ENCODE results near the gene TMEM245.
"Not testable (repeated sequence)": the region's sequence is repeated elsewhere in the genome, so short reads cannot be mapped to it uniquely, and the experiment has no call there.

Gene TMEM245

DNA sequence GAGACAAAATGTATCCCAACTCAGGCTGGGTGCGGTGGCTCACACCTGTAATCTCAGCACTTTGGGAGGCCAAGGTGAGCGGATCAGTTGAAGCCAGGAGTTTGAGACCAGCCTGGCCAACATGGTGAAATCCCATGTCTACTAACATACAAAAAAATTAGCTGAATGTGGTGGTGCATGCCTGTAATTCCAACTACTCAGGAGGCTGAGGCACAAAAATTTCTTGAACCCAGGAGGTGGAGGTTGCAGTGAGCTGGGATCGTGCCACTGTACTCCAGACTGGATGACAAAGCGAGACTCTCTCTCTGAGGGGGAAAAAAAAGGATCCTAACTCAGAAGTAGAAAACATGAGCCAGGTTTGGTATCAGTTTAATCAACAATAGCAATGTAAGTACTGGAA, 66.6 kb downstream of the TMEM245 start:
- not testable (repeated sequence) for DNase-seq

DNA sequence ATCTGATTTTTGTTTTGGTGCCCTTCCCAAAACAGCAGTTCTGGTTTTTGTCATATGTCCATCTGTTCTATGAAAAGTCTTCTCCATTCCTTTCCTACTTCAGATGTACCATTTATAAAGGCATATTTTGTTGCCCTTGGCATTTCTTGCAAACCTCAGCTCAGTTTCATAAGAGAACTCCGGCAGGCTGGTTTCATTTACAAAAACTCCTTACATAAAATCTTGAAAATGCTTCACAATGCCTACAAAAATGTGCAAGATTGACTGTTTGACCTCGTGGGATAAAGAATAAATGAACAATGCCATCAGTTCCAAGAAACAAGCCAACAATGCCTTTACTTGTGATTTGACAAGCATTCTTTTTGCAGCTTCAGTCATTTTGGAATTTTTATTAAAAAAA, 67.3 kb downstream of the TMEM245 start:
- DNase-seq, result no peak

DNA sequence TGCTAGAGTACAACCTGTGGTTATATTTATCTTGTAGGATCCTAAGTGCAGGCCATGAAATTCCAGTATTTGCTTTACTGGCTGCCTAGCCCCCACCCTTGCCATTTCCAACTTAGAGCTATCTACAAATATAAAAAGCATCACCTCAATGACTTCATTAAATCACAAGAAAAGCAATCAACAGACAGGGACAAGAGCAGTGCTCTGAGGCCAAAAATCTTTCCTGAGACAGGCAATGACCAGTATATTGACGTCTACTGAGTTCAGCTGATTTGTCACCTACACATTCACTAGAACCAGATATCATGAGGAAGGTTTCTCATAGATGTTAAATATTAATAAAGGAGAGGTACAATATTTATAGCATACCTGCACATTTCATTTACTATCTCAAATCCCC, 68.0 kb downstream of the TMEM245 start:
- DNase-seq, result no peak

DNA sequence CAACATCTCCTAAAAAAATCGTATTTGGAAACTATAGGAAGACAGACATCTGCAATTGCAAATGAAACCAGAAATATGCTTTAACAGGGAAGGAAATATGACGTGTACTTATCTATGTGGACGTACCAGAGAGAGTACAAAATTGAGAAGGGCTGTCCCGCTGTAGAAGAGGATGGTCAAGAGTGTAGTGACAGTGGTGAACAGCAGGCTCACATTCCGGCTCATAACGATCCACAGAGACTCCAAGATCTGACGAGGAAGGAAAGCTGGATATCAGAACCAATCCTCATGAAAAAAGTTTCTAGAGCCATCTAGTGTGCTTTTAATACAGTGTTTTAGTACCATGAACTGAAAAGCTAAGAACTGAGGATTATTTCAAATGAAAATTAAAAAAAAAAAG, 69.3 kb downstream of the TMEM245 start:
- DNase-seq, result no peak

DNA sequence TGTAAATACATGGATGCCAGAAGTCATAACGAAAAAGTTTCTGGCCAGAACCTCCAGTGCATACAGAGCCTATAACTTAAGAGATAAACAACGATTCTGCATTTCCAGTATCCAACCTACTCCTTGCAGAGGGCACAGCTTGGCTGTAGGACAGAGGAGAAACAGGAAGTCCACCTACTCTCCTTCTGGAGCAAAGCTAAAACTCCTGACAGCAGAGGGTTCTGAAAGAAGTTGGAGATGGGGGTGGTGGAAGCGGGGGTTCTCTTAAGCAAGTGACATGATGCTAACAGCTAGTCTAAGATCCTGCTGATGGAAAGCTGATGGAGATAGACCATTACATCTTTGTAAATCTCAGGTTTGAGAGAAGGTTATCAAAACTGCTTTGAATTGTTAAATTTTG, 70.9 kb downstream of the TMEM245 start:
- no peak for DNase-seq

DNA sequence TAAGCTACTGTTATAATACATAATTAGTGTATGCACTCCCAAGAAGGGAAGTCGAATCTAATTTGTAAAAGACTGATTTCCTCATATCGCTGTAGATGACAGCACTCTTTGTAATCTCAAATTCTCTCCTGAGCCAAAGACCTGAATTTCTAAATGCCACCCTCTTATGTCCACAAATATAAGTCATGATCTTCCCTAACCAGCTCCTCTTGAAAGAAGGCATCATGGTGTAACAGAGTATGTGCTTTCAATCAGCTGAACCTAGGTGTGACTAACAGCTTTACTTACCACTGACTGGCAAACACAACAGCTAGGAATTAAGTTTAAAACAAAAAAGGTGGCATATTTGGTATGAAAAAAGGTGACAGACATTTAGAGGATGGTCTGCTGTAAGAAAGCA, 72.5 kb downstream of the TMEM245 start:
- DNase-seq, result no peak

DNA sequence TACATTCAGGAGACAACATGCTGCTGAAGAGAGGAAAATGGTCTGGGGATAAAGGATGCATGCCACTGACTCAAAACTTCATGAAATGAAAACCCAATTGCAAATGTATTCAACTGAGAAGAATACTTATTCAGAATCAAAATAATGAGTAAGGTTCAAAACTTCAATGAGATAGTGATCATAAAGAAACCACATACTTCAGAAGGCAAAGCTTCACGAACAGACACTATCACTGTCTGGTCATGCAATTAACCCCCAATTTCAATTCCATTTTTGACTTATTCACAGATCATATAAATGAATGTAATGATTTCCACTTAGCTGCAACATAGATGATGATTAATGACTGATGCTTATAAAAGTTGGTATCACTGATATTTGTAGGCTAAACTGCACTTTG, 73.4 kb downstream of the TMEM245 start:
- DNase-seq, result no peak

DNA sequence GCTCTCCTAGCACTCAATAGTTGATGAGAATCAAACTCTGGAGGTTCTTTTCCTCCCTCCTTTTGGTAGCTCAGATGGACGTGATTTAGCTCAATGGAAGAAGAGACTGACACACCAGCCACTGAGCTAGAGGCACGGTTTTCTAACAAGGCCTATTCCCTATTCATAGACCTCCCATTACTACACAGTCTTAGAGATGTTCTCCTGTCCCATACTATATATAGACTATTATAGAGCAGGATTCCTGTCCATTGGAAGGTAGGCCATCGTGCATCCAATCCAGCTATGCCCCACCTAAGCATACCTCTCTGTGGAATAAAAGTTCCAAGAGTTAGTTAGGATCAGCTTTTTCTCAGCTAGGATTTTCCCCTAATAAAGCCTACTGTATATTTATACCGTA, 76.2 kb downstream of the TMEM245 start:
- no peak for DNase-seq

DNA sequence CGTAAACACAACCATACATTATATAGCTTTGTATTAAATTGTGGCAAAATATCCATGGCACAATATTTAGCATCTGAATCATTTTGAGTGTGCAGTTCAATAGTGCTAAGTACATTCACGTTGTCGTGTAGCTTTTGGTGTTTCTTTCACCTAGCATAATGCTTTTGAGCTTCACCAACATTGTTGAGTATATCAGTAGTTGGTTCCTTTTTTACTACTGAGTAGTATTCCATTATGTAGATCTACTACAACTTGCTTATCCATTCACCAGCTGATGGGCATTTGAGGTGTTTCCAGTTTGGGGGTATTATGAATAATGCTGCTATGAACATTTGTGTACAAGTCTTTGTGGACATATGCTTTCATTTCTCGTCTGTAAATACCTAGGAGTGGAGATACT, 79.2 kb downstream of the TMEM245 start:
- DNase-seq, result no peak

DNA sequence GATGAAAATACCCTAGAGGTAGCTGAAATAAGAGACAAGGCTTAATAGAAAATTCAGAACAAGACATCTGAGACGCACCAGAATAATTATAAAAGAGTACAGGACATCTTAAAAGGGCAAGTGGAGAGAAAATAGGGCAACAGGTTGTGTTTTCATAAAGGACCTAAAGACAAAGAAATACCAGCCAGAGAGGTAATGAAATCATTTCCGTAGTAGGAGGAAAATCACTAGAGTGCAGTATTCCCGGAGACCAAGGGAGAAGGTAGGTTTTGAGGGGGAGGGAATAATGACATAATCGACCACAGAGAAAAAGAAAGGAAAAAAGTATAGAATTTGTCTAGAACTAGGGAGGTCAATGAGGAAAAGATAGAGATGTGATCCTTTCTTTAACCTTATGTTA, 80.2 kb downstream of the TMEM245 start:
- DNase-seq, result no peak

DNA sequence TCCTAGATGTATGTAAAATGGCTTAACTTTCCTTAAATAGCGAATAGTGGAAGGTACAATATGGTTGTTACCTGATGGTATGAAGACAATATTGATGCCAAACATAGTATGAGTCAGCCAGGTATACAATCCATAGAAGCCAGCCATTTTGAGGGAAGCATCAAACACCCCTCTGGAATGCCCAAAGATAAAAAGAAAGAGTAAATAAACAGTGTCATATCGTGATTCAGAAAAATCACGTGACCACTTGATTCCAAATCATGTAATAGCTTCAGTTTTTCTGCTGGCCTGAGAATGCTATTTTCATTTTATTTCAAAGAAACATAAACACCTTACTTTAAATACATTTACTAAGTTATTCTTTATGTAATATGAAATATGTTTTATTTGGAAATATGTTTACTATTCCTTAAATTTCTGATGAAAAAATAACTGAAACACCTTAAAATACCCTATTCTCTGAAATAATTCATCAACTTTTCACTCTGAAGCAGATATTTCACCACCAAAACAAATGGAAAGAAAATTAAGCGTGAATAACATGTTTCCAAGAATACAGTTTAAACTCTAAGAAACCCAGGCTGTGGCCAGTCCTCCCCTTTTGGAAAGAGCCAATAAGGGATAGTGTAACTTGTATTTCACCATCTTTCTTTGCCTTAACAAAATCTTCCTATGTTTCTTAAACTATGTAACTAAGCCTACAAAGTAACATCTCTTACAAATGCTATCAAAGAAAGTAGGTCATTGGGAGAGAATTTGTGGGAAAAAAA, 81.6 kb downstream of the TMEM245 start:
- DNase-seq, result no peak

DNA sequence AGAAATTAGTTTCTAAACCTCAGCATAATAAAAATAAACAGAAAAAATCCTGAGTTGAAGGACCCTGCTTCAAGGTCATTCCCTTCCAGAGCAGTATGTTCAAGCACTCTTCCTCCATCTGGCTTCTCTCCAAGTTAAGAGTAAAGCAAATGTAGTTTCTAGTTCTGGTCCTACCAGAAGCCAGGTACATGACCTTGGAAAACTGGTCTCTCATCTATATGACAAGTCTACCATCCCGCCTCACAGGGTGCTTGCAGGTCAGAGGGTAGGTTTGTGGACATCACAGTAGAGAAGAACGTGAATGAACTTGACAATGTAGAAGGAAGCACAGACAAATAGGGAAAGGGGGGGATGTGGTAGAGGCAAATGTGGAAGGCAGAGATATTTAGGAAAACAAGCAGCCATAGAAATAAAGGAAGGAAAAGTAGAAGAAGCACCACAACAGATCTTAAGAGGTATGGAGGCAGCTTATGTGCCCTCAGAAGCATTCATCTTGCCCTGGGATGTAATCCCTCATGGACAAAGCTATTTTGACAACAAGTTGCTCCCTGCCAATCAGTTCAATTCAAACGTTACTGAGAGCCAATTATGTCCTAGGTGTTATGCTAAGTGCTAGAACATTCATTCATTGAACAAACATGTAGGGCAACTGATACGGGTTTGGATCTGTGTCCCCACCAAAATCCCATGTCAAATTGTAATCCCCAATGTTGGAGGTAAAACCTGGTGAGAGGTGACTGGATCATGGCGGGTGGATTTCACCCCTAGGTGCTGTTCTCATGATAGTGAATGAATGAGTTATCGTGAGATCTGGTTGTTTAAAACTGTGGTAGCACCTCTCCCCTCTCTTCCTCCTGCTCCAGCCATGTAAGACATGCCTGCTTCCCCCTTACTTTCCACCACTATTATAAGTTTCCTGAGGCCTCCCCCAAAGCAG, 82.7 kb downstream of the TMEM245 start:
- DNase-seq, result no peak

DNA sequence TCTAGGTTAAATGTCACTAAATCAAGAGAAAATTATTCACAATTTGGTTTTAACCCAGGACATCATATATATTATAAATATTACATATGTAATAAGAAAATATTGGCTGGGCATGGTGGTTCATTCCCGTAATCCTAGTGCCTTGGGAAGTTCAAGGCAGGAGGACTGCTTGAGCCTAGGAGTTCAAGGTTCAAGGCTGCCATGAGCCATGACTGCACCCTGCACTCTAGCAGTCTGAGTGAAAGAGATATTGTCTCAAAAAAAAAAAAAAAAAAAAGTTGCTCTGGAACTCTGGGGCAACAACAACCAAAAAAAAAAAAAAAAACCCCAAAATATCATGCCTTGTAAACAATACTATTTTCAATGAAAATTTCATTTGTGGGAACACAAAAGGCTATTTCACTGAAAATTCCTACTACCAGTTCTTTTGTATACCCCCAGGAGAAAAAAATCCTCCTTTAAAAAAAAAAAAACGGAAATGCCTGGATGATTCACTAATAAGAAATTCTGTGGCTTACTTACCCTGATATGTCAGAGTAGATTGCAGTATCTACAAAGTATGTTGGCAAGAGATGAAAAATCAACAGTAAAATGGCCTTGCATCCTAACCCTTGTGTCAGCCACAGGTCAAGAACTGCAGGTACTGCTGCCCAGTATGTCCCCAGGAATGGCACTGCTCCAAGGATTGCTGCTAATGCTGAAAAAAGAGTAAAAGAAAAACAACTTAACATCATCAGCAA, 83.9 kb downstream of the TMEM245 start:
- no peak for DNase-seq

DNA sequence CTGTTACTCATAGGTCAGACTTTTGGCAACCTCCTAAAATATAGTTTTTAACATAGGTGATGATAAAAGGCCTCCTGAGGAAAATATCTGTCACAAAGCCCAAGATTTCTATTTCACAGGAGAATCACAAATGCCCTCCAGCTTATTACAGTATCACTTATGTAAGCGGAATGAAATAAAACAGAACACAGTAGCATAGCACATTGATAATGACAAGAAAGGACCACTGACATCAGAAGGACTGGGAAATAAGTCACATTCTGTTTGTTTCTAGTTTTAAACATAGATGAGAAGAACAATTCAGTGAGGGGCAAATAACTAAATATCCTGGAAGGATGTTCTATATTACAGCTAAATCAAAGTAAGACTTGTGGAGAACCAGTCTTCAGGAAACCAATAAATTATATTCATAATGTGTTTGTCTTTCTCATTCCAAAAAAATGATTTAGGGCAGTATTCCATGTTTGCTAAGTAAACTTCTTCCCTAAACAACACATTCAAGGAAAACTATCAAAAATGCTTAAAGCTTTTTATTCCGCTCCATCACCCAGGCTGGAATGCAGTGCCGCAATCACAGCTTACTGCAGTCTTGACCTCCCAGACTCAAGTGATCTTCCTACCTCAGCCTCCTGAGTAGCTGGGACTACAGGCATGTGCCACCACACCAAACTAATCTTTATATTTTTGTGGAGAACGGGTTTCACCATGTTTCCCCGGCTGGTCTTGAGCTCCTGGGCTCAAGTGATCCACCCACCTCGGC, 85.6 kb downstream of the TMEM245 start:
- no peak for DNase-seq

DNA sequence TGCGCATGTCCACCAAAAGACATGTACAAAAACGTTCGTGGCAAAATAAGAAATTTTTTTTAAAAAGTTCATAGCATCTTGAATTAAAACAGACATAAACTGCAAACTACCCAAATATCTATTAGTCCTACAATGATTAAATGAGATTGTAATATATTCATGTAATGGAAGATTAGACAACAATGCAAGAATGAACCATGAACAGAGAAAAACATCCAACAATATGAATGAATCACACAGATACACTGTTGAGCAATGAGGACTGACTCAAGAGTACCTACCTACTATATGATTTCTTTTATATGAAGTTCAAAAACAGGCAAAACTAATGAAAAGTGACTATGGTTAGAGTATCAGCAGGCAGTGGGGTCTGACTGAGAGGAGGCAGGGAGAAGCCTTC, 88.5 kb downstream of the TMEM245 start:
- DNase-seq, result no peak

DNA sequence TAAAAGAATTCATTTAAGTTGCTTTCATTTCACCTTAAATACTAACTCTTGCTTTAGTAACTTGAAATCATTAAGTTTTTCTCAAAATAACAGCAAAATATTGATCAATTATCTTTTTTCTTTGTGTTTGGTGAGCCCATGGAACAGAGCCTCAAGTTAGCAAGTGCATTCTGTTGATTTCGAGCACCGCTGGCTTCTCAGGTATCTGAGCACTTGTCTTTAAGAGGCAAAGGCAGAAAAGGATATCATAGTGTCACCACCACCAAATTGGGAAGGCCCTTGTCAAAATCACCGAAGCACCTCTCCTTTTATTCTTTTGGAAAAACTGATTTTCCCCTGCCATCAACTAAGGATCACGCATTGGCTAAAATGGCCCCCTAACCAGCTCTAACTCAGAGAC, 89.3 kb downstream of the TMEM245 start:
- no peak for DNase-seq

DNA sequence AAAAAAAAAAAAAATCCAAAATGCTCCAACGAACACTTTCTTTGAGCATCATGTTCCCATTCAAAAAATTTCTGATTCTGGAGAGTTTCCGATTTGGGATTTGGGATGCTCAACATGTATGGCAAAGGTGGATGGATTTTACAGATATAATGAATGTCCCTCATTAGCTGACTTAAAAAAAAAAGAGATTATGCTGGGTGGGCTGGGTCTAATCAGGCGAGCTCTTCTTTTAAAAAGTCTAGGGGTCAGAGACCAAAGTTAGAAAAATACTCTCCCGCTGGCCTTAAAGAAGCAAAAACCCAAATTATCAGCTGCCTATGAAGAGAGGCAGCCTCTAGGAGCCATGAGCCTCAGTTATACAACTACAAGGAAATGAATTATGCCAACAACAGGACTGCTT, 91.3 kb downstream of the TMEM245 start:
- DNase-seq, result no peak

DNA sequence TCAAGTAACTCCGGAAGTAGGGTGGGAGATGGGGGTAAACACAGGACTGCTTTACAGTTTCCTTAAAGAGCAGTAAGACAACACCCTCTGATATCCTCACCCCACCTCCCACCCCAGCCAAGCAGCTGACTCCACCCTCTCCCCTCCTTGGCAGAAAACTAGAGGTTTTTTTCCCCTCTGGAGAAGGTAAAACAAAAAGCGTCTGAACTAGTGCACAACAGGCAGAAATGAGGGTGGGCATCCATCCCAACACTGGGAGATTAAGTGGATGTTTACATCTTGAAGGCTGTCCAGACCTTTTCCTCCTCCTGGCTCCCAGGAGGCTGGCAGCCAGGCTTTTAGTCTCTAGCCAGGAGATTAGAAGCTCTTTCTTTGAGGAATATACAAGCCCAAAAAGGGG, 92.6 kb downstream of the TMEM245 start:
- no peak for DNase-seq

DNA sequence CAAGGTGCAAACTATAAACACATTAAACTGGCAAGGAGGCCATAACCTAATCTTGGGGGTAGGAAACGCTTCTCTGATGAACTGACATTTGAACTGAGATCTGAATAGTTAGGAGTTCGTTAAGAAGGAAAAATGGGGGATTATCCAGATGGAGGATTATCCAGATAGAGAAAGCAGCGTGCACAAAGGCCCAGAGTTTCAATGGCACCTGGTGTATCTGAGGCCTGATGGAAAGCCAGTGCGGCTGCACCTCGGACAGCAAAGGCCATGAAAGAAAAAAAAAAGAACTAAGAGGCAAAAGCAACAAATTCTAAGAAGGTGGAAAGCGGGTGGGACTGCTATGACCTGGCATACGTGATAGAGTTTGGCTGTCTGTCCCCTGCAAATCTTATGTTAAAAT, 93.4 kb downstream of the TMEM245 start:
- DNase-seq, result no peak

DNA sequence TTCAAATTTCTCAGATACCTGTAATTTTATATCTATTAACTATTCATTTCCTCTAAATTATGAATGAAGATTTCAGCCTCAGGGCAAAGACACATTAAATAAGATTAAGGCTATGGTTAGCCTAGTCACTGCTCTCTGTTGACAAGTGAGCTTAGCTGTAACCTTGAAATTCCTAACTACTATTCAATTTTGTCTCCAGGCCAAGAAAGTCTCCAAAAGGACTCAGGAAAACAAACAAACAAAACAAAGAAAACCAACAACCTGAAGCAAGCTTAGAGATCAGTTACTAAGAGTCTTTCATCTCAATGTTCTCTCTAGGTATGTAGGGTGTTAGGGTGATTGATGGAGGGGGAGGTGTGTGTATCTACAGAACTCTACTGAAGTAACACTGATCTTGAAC, 96.9 kb downstream of the TMEM245 start:
- DNase-seq, result no peak

DNA sequence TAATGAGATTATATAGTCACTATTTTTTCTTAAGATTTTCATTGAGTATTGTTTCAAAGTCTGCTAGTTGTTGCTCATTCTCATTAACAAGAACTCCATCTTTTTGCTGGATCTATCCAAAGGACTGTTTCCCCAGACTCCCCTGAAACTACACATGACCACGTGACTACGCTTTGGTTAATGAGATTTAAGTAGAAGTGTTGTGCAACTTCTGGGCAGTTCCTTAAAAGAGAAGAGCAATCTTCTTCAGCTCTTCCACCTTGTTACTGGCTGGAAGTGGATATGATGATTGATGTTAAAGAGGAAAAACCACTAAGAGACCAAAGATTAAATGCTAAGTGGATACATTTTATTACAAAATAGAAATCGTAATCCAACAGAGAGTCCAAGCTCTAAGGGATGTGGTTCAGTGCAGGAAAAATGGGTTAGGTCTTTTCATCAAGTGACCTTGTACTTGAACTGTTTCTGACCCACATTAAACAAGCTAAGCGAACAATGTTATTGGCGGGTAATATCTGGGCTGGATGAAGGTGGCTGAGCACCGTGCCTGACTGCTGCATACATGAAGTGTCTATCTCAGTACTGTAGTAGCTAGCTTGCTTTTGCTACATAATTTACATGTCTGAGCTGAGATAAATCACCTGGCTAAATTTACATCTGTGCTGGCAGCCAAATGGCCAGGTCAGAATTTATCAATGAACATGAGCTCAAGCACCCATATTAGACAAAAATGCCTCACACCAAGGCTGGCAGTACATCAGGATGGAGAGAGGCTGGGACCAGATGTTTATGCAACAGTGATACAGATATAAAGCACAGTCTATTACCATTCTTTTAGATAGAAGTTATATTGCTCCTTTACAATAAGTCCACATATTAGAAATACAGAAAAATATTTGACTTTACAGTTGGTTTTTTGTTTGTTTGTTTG, 98.9 kb downstream of the TMEM245 start:
- no peak for DNase-seq

DNA sequence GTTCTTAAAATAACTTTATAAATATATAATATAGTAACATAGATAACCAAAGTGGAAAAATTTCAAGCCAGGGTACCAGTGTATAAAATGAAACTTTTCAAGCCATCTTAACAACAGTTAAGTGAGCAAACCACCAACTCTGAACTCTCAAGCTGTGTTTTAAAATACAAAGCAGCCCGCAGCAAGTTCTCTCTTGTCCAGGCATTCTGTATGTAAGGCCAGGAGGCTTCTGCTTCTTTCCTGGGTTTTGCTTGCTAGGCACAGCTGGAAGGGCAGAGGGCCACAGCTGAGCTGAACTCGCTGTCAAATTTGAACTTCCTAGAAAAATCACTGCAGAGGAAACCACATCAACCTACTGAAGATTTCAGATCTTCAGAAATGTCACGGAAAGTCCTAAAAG, 99.6 kb downstream of the TMEM245 start:
- no peak for DNase-seq
